ENCODE measurements around the gene AFF1.
"Not testable (repeated sequence)": the region's sequence is repeated elsewhere in the genome, so short reads cannot be mapped to it uniquely, and the experiment has no call there.

AFF1 gene

GRCh38 chr4:87010192-87010591 is 75.4 kb downstream of the AFF1 start:
- DNase-seq (ENCODE audit: extremely low read depth in 1 of 2, low read depth in 1 of 2): no peak

- no peak for DNase-seq (ENCODE audit: extremely low read depth in 1 of 2, low read depth in 1 of 2)
Measured at GRCh38 chr4:87011340-87012034, 76.7 kb downstream of the AFF1 start.

GRCh38 chr4:87012265-87012953 is 77.6 kb downstream of the AFF1 start:
- no peak for DNase-seq (ENCODE audit: extremely low read depth in 1 of 2, low read depth in 1 of 2)

- DNase-seq (ENCODE audit: extremely low read depth in 1 of 2, low read depth in 1 of 2): not testable (repeated sequence)
Measured at GRCh38 chr4:87012954-87013308, 78.1 kb downstream of the AFF1 start.

- DNase-seq (ENCODE audit: extremely low read depth in 1 of 2, low read depth in 1 of 2): no peak
Measured at GRCh38 chr4:87014284-87014782, 79.5 kb downstream of the AFF1 start.

- DNase-seq (ENCODE audit: extremely low read depth in 1 of 2, low read depth in 1 of 2): no peak
Measured at GRCh38 chr4:87015416-87015815, 80.6 kb downstream of the AFF1 start.

- DNase-seq (ENCODE audit: extremely low read depth in 1 of 2, low read depth in 1 of 2): no peak
Measured at GRCh38 chr4:87017580-87018342, 83.0 kb downstream of the AFF1 start.

- DNase-seq (ENCODE audit: extremely low read depth in 1 of 2, low read depth in 1 of 2): no peak
Measured at GRCh38 chr4:87018753-87019152, 83.9 kb downstream of the AFF1 start.

GRCh38 chr4:87019246-87019791 is 84.5 kb downstream of the AFF1 start:
- no peak for DNase-seq (ENCODE audit: extremely low read depth in 1 of 2, low read depth in 1 of 2)

- no peak for DNase-seq (ENCODE audit: extremely low read depth in 1 of 2, low read depth in 1 of 2)
Measured at GRCh38 chr4:87019898-87020297, 85.1 kb downstream of the AFF1 start.

GRCh38 chr4:87024201-87024600 is 89.4 kb downstream of the AFF1 start:
- DNase-seq (ENCODE audit: extremely low read depth in 1 of 2, low read depth in 1 of 2): no peak

GRCh38 chr4:87025023-87025613 is 90.3 kb downstream of the AFF1 start:
- DNase-seq (ENCODE audit: extremely low read depth in 1 of 2, low read depth in 1 of 2): no peak

GRCh38 chr4:87025614-87026041 is 90.8 kb downstream of the AFF1 start:
- no peak for DNase-seq (ENCODE audit: extremely low read depth in 1 of 2, low read depth in 1 of 2)

GRCh38 chr4:87026800-87027495 is 92.1 kb downstream of the AFF1 start:
- no peak for DNase-seq (ENCODE audit: extremely low read depth in 1 of 2, low read depth in 1 of 2)

- DNase-seq (ENCODE audit: extremely low read depth in 1 of 2, low read depth in 1 of 2): no peak
Measured at GRCh38 chr4:87029356-87029755, 94.5 kb downstream of the AFF1 start.

- DNase-seq (ENCODE audit: extremely low read depth in 1 of 2, low read depth in 1 of 2): no peak
Measured at GRCh38 chr4:87030124-87030523, 95.3 kb downstream of the AFF1 start.

GRCh38 chr4:87030755-87031441 is 96.1 kb downstream of the AFF1 start:
- no peak for DNase-seq (ENCODE audit: extremely low read depth in 1 of 2, low read depth in 1 of 2)

GRCh38 chr4:87031920-87032319 is 97.1 kb downstream of the AFF1 start:
- no peak for DNase-seq (ENCODE audit: extremely low read depth in 1 of 2, low read depth in 1 of 2)

- no peak for DNase-seq (ENCODE audit: extremely low read depth in 1 of 2, low read depth in 1 of 2)
Measured at GRCh38 chr4:87032884-87033533, 98.2 kb downstream of the AFF1 start.

Measured in stimulated activated CD8-positive, alpha-beta memory T cell treated with anti-CD3 and anti-CD28 coated beads, Interleukin-7, amount 100 ng/mL, for 48 hours (primary cell).